Activated naive CD4-positive, alpha-beta T cell treated with anti-CD3 and anti-CD28 coated beads, Interleukin-2, amount 50 U/mL, for 72 hours (primary cell): ENCODE results near the gene KCNJ6. TPM values are rescaled to one million over a fixed set of nuclear protein-coding genes. Genes with fewer than 3 reads are reported as not detected.
"Not testable (repeated sequence)": the region's sequence is repeated elsewhere in the genome, so short reads cannot be mapped to it uniquely, and the experiment has no call there.

Source experiments
- ATAC-seq, 2 donors: fragments of 150-1000 bp; cut with Tn5 transposase; 2 replicates each; pipeline ENCODE4 v1.10.0; 2021; ENCODE audit warnings: mild to moderate bottlenecking in 2 of 2, moderate library complexity in 2 of 2
- DNase-seq, 2 donors: peaks; one replicate each; pipeline ENCODE4 v3.0.0; 2021 to 2022; ENCODE audit warnings: low spot score in 2 of 2
- H3K27ac Mint-ChIP-seq, 2 donors: one replicate each; pipeline ENCODE4 v1.8.0; 2022; ENCODE audit warnings: mild to moderate bottlenecking in 2 of 2, mixed read lengths in 2 of 2
- H3K36me3 Mint-ChIP-seq, 2 donors: one replicate each; pipeline ENCODE4 v1.8.0; 2022; ENCODE audit warnings: mixed read lengths in 2 of 2
- H3K9me3 Mint-ChIP-seq, 2 donors: one replicate each; pipeline ENCODE4 v1.8.0; 2022; ENCODE audit warnings: mixed read lengths in 2 of 2
- total RNA-seq, 2 donors: library from RNA; stranded (reverse); gene quantifications; one replicate each; pipeline ENCODE4 v1.2.3, GENCODE V29; 2022

The KCNJ6 gene
- total RNA-seq: not detected

GRCh38 chr21:37916310-37917051 lies at the start of gene KCNJ6:
KCNJ6 (minus strand) TSS chr21:37916457; CDS start chr21:37840682, 75,775 bp downstream.
- H3K36me3 Mint-ChIP-seq: peaks cover 0 to 20% of the 10 kb centered on the region in 2 donors
- H3K9me3 Mint-ChIP-seq: no peaks in the 10 kb centered on the region
- no peak within 1 kb of the TSS for H3K27ac Mint-ChIP-seq
- ATAC-seq: peak in 1 of 2 donors; percentile 54
- DNase-seq: peak in 1 of 2 donors; percentile 43

- H3K36me3 Mint-ChIP-seq: no peaks in the 10 kb centered on the region
- peak overlapping the region in 1 of 2 donors; percentile 6 for H3K27ac Mint-ChIP-seq
- no peak for DNase-seq
- ATAC-seq: no peak
- no peaks in the 10 kb centered on the region for H3K9me3 Mint-ChIP-seq
Observed at GRCh38 chr21:37965088-37965805, 49.0 kb upstream of the KCNJ6 start.

GRCh38 chr21:37958537-37958936 lies 42.3 kb upstream of the KCNJ6 start:
- ATAC-seq (no peak), DNase-seq (no peak)
- Mint-ChIP-seq H3K36me3 (no peaks in the 10 kb centered on the region), H3K27ac (no peak overlapping the region), H3K9me3 (no peaks in the 10 kb centered on the region)

- DNase-seq: no peak
- Mint-ChIP-seq H3K27ac (no peak overlapping the region), H3K36me3 (no peaks in the 10 kb centered on the region), H3K9me3 (no peaks in the 10 kb centered on the region)
- no peak for ATAC-seq
Observed at GRCh38 chr21:37956772-37957171, 40.5 kb upstream of the KCNJ6 start.

- Mint-ChIP-seq H3K9me3 (peaks cover 0 to 5% of the 10 kb centered on the region in 2 donors), H3K36me3 (no peaks in the 10 kb centered on the region), H3K27ac (no peak overlapping the region)
- ATAC-seq: no peak
- no peak for DNase-seq
Observed at GRCh38 chr21:37945036-37945435, 28.8 kb upstream of the KCNJ6 start.

- Mint-ChIP-seq H3K27ac (no peak overlapping the region), H3K9me3 (peaks cover 3 to 7% of the 10 kb centered on the region in 2 donors)
- ATAC-seq: no peak
Observed at GRCh38 chr21:37944496-37944895, 28.2 kb upstream of the KCNJ6 start.

GRCh38 chr21:37940691-37941090 lies 24.4 kb upstream of the KCNJ6 start:
- ATAC-seq (no peak), DNase-seq (no peak)
- Mint-ChIP-seq H3K9me3 (peaks cover 4 to 8% of the 10 kb centered on the region in 2 donors), H3K36me3 (no peaks in the 10 kb centered on the region), H3K27ac (no peak overlapping the region)

More at GRCh38 chr21:37944496-37944895, 28.2 kb upstream of the KCNJ6 start:
- H3K36me3 Mint-ChIP-seq: no peaks in the 10 kb centered on the region
- DNase-seq: no peak

- no peak for DNase-seq
- Mint-ChIP-seq H3K9me3 (peaks cover 4 to 8% of the 10 kb centered on the region in 2 donors), H3K27ac (no peak overlapping the region), H3K36me3 (no peaks in the 10 kb centered on the region)
- no peak for ATAC-seq
Observed at GRCh38 chr21:37939838-37940237, 23.6 kb upstream of the KCNJ6 start.

- Mint-ChIP-seq H3K9me3 (peaks cover 4 to 8% of the 10 kb centered on the region in 2 donors), H3K36me3 (no peaks in the 10 kb centered on the region), H3K27ac (no peak overlapping the region)
- DNase-seq (no peak), ATAC-seq (no peak)
Observed at GRCh38 chr21:37939251-37939650, 23.0 kb upstream of the KCNJ6 start.

- DNase-seq (no peak), ATAC-seq (no peak)
- no peak overlapping the region for H3K27ac Mint-ChIP-seq
- H3K9me3 Mint-ChIP-seq: peaks cover 12% of the 10 kb centered on the region in 2 donors
- peaks cover 0 to 5% of the 10 kb centered on the region in 2 donors for H3K36me3 Mint-ChIP-seq
Observed at GRCh38 chr21:37937668-37938067, 21.4 kb upstream of the KCNJ6 start.

- Mint-ChIP-seq H3K36me3 (peaks cover 0 to 5% of the 10 kb centered on the region in 2 donors), H3K27ac (no peak overlapping the region), H3K9me3 (peaks cover 12% of the 10 kb centered on the region in 2 donors)
- ATAC-seq: no peak
- no peak for DNase-seq
Observed at GRCh38 chr21:37936010-37936785, 19.9 kb upstream of the KCNJ6 start.

- ATAC-seq (no peak), DNase-seq (no peak)
- Mint-ChIP-seq H3K9me3 (peaks cover 4 to 8% of the 10 kb centered on the region in 2 donors), H3K27ac (no peak overlapping the region), H3K36me3 (peaks cover 0 to 5% of the 10 kb centered on the region in 2 donors)
Observed at GRCh38 chr21:37932936-37933335, 16.7 kb upstream of the KCNJ6 start.

GRCh38 chr21:37927711-37928110 lies 11.5 kb upstream of the KCNJ6 start:
- H3K9me3 Mint-ChIP-seq: peaks cover 0 to 6% of the 10 kb centered on the region in 2 donors
- H3K27ac Mint-ChIP-seq: no peak overlapping the region
- H3K36me3 Mint-ChIP-seq: peaks cover 0 to 11% of the 10 kb centered on the region in 2 donors
- DNase-seq (no peak), ATAC-seq (no peak)

- DNase-seq: no peak
- Mint-ChIP-seq H3K36me3 (no peaks in the 10 kb centered on the region), H3K27ac (no peak overlapping the region), H3K9me3 (peaks cover 0 to 3% of the 10 kb centered on the region in 2 donors)
- no peak for ATAC-seq
Observed at GRCh38 chr21:37921091-37921490, 4.8 kb upstream of the KCNJ6 start.

- H3K9me3 Mint-ChIP-seq, H3K36me3 Mint-ChIP-seq, DNase-seq, H3K27ac Mint-ChIP-seq, ATAC-seq: not testable (repeated sequence)
Observed at GRCh38 chr21:37920302-37920701, 4.0 kb upstream of the KCNJ6 start.

GRCh38 chr21:37917612-37918011 lies 1.4 kb upstream of the KCNJ6 start:
- Mint-ChIP-seq H3K36me3 (peaks cover 0 to 20% of the 10 kb centered on the region in 2 donors), H3K9me3 (no peaks in the 10 kb centered on the region), H3K27ac (no peak overlapping the region)
- no peak for DNase-seq
- peak in 1 of 2 donors; percentile 84 for ATAC-seq

- H3K27ac Mint-ChIP-seq: no peak overlapping the region
- ATAC-seq (no peak), DNase-seq (no peak)
- H3K9me3 Mint-ChIP-seq: no peaks in the 10 kb centered on the region
- peaks cover 0 to 20% of the 10 kb centered on the region in 2 donors for H3K36me3 Mint-ChIP-seq
Observed at GRCh38 chr21:37915941-37916309, 332 bp downstream of the KCNJ6 start.
